B cell (primary cell): Measurements from ENCODE around the gene CAB39L. TPM values are rescaled to one million over a fixed set of nuclear protein-coding genes. Genes with fewer than 3 reads are reported as not detected.
A peak's percentile ranks its signal among the peaks of the same experiment; 100 is the strongest.

Experiments used
- ATAC-seq: fragments of 200-7000 bp; cut with Tn5 transposase; one replicate; pipeline ENCODE4 v1.10.0; 2021; ENCODE audit warnings: low read depth, mild to moderate bottlenecking, moderate number of reproducible peaks, moderate library complexity
- CTCF ChIA-PET: fragments of 350-600 bp; sonication (Branson Sonifier 250); formaldehyde crosslinking; loops from one replicate; lab custom pipeline; 2021; ENCODE audit warnings: antibody characterized with exemption, inconsistent platforms; lab: Charles Lee
- POLR2A ChIA-PET: fragments of 350-600 bp; sonication (Branson Sonifier 250); formaldehyde crosslinking; loops from one replicate; lab custom pipeline; 2021; ENCODE audit warnings: antibody characterized with exemption; lab: Charles Lee
- DNase-seq: peaks from one replicate; pipeline ENCODE4 v3.0.0; 2013
- H2AFZ ChIP-seq: 2 replicates; pipeline ENCODE4 v1.6.1; 2012; ENCODE audit warnings: mild to moderate bottlenecking, low read depth, low read length; ENCODE audit not compliant: insufficient read depth, poor library complexity, severe bottlenecking
- H3K27ac ChIP-seq, 2 donors: 1 replicate in 1 of 2; 2 replicates in 1 of 2; pipeline ENCODE4 v1.5.1; 2012 to 2013; ENCODE audit warnings: low read length in 2 of 2, mild to moderate bottlenecking in 2 of 2, moderate library complexity in 1 of 2
- H3K27me3 ChIP-seq, 4 experiments: fragments of 200-600 bp in 1 of 4; sonication (generic) in 1 of 4; replicated peaks in 1 of 4; 1 replicate in 2 of 4; 2 replicates in 2 of 4; pipeline versions ENCODE4 v1.6.1 to v1.7.0; 2013 to 2016; ENCODE audit warnings: low read length in 3 of 4, mild to moderate bottlenecking in 2 of 4, mixed read lengths in 1 of 4, moderate library complexity in 1 of 4; ENCODE audit not compliant: insufficient read depth in 4 of 4, control insufficient read depth in 3 of 4; ENCODE audit errors: control extremely low read depth in 1 of 4
- H3K36me3 ChIP-seq, 2 experiments: replicated peaks in 1 of 2; 1 replicate in 1 of 2; 2 replicates in 1 of 2; pipeline versions ENCODE4 v1.6.1 to v1.7.1; 2013; ENCODE audit warnings: low read length in 1 of 2; ENCODE audit not compliant: insufficient read depth in 2 of 2, control insufficient read depth in 1 of 2; ENCODE audit errors: control extremely low read depth in 1 of 2, extremely low read depth in 1 of 2
- H3K4me1 ChIP-seq, 2 donors: fragments of 200-600 bp in 1 of 2; sonication (generic) in 1 of 2; 1 replicate in 1 of 2; 2 replicates in 1 of 2; pipeline versions ENCODE4 v1.5.1 to v1.6.1; 2013 to 2017; ENCODE audit warnings: low read length in 2 of 2; ENCODE audit not compliant: control insufficient read depth in 2 of 2, insufficient read depth in 2 of 2
- H3K4me2 ChIP-seq: replicated peaks from 2 replicates; pipeline ENCODE3; 2012; ENCODE audit warnings: mild to moderate bottlenecking, low read depth, low read length; ENCODE audit not compliant: poor library complexity, severe bottlenecking
- H3K4me3 ChIP-seq, 5 experiments: fragments of 200-600 bp in 1 of 5; sonication (generic) in 1 of 5; 1 replicate in 3 of 5; 2 replicates in 2 of 5; pipeline versions ENCODE4 v1.5.1 to v1.7.0; 2011 to 2016; ENCODE audit warnings: low read length in 4 of 5, mild to moderate bottlenecking in 4 of 5, low read depth in 2 of 5, control low read depth in 1 of 5, moderate library complexity in 1 of 5; ENCODE audit not compliant: insufficient read depth in 1 of 5; ENCODE audit errors: control extremely low read depth in 1 of 5, extremely low read depth in 1 of 5
- H3K79me2 ChIP-seq: fragments of 200-600 bp; sonication (generic); one replicate; pipeline ENCODE4 v1.6.0; 2016; ENCODE audit warnings: low read length; ENCODE audit not compliant: control insufficient read depth, insufficient read depth
- H3K9ac ChIP-seq: fragments of 200-600 bp; sonication (generic); 2 replicates; pipeline ENCODE4 v1.6.1; 2017; ENCODE audit warnings: mild to moderate bottlenecking, low read length, moderate library complexity
- H3K9me3 ChIP-seq, 3 donors: one replicate each; pipeline versions ENCODE4 v1.6.1 to v1.7.1; 2013; ENCODE audit warnings: low read length in 2 of 3; ENCODE audit not compliant: control insufficient read depth in 2 of 3, insufficient read depth in 1 of 3; ENCODE audit errors: control extremely low read depth in 1 of 3
- H4K20me1 ChIP-seq: 2 replicates; pipeline ENCODE4 v1.6.0; 2012; ENCODE audit warnings: mild to moderate bottlenecking, low read length; ENCODE audit not compliant: insufficient read depth, control insufficient read depth, poor library complexity, severe bottlenecking
- H3K27ac Mint-ChIP-seq: one replicate; pipeline ENCODE4 v1.8.0; 2021; ENCODE audit warnings: mixed read lengths
- H3K27me3 Mint-ChIP-seq: one replicate; pipeline ENCODE4 v1.8.0; 2021; ENCODE audit warnings: mixed read lengths
- H3K4me1 Mint-ChIP-seq: one replicate; pipeline ENCODE4 v1.8.0; 2021; ENCODE audit warnings: mixed read lengths
- H3K4me3 Mint-ChIP-seq: one replicate; pipeline ENCODE4 v1.8.0; 2021; ENCODE audit warnings: mixed read lengths
- H3K9me3 Mint-ChIP-seq: one replicate; pipeline ENCODE4 v1.8.0; 2022; ENCODE audit warnings: mixed read lengths; ENCODE audit not compliant: insufficient read depth
- EZH2 ChIP-seq: IDR thresholded peaks from 2 replicates; pipeline ENCODE4 v1.6.1; 2012; ENCODE audit warnings: borderline replicate concordance, low read depth, mild to moderate bottlenecking, moderate library complexity, low read length; ENCODE audit not compliant: insufficient read depth, poor library complexity, severe bottlenecking
- WGBS: methylation state at CpG from one replicate; pipeline ENCODE4 v1.1.5; 2013; ENCODE audit warnings: missing lambda C conversion rate; ENCODE audit not compliant: insufficient coverage; 5-methylcytosine and 5-hydroxymethylcytosine counted together
- intact Hi-C: fragments of 100-400 bp; cut with micrococcal nuclease; formaldehyde crosslinking; loops from one replicate; pipeline ENCODE4 v1.10.0; 2022
- polyA plus RNA-seq: library from polyadenylated mRNA; depleted of rRNA; stranded (reverse); fragments of >200 nt; gene quantifications from 2 replicates; pipeline ENCODE4 v1.2.3, GENCODE V29; 2012
- total RNA-seq, 2 donors: library from RNA; stranded (reverse); fragments of 120-200 nt in 1 of 2; gene quantifications; 1 replicate in 1 of 2; 2 replicates in 1 of 2; pipeline versions ENCODE4 v1.2.3 to v1.2.4, GENCODE V29; 2013 to 2022
- TF ChIP-seq, protein P1 (sequence below): fragments of 200-600 bp; IDR thresholded peaks from one replicate; pipeline ENCODE4 v1.8.0; 2022; ENCODE audit warnings: antibody characterized with exemption, mild to moderate bottlenecking

CAB39L gene
- total and polyA plus RNA-seq, 2 donors (not counting 1 experiment from before 2014, with no cell fraction given) = 1.5 to 9.6 TPM

DNA sequence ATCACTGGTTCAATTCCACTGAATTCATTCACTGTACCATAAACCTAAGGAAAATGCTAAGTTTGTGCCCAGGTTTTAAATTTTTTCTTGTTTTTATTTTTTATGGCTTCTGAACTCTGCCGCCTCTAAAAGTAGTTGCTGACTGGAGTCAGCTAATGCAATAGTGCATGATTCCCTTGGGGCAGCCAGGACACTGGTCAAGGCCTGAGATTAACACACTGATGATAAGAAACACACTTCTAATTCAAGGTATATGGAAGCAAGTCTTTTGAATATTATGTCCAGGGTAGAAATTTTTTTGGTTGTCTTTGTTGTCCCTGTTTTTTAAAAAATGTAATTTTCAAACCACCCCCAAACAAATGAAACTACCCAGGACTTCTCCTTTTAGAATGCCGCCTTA lies 123.9 kb downstream of the CAB39L start:
- WGBS = no CpG with 5 or more reads among the region's 2 CpGs
- no peaks in the 10 kb centered on the region for H4K20me1 ChIP-seq
- no peaks in the 10 kb centered on the region for H3K9me3 ChIP-seq
- H3K27me3 ChIP-seq = no peaks in the 10 kb centered on the region
- Mint-ChIP-seq H3K4me3 (peak overlapping the region; percentile 11), H3K4me1 (peaks cover 18% of the 10 kb centered on the region), H3K27me3 (no peaks in the 10 kb centered on the region), H3K9me3 (no peaks in the 10 kb centered on the region), H3K27ac (no peak overlapping the region)
- no peaks in the 10 kb centered on the region for H3K36me3 ChIP-seq
- H2AFZ ChIP-seq = no peak overlapping the region
- no peak overlapping the region for H3K9ac ChIP-seq
- H3K4me3 ChIP-seq = no peak overlapping the region
- DNase-seq = no peak
- intact Hi-C loops = loop anchor here (10.0 kb wide), 1 partner anchor 85 kb away; no protein-coding TSS in a partner anchor
- ChIA-PET POLR2A (no interaction called here), CTCF (no interaction called here)
- H3K4me2 ChIP-seq = peak overlapping the region; percentile 4
- H3K27ac ChIP-seq = peak overlapping the region in 1 of 2 donors; percentile 4
- H3K79me2 ChIP-seq = no peaks in the 10 kb centered on the region
- TF ChIP-seq, protein P1, sequence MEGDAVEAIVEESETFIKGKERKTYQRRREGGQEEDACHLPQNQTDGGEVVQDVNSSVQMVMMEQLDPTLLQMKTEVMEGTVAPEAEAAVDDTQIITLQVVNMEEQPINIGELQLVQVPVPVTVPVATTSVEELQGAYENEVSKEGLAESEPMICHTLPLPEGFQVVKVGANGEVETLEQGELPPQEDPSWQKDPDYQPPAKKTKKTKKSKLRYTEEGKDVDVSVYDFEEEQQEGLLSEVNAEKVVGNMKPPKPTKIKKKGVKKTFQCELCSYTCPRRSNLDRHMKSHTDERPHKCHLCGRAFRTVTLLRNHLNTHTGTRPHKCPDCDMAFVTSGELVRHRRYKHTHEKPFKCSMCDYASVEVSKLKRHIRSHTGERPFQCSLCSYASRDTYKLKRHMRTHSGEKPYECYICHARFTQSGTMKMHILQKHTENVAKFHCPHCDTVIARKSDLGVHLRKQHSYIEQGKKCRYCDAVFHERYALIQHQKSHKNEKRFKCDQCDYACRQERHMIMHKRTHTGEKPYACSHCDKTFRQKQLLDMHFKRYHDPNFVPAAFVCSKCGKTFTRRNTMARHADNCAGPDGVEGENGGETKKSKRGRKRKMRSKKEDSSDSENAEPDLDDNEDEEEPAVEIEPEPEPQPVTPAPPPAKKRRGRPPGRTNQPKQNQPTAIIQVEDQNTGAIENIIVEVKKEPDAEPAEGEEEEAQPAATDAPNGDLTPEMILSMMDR = no peak
- no peak for TF ChIP-seq EZH2
- no peak for ATAC-seq
- H3K4me1 ChIP-seq = peaks cover 8 to 13% of the 10 kb centered on the region in 2 donors

DNA sequence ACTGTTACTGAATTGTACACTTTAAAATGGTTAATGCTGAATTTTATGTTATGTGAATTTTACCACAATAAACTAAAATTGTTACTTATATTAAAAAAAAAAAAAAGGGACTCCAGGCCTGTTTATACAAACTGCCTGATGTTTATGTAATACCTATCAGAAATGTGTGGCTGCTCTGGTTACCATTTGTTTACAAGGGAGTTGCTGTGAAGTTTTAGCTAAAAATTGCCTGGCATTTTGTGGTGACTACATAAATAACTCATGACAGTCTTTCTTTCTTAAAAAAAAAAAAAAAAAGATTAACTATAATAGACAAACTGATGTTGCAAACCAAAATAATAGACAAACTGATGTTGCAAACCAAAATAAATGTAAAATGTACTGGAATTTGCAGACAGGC lies 124.3 kb downstream of the CAB39L start:
- ATAC-seq (no peak), DNase-seq (no peak)
- H3K9ac ChIP-seq = no peak overlapping the region
- no peaks in the 10 kb centered on the region for H3K79me2 ChIP-seq
- Mint-ChIP-seq H3K4me3 (no peak overlapping the region), H3K9me3 (no peaks in the 10 kb centered on the region), H3K27ac (no peak overlapping the region), H3K4me1 (peaks cover 18% of the 10 kb centered on the region), H3K27me3 (no peaks in the 10 kb centered on the region)
- H3K4me2 ChIP-seq = no peak overlapping the region
- no peaks in the 10 kb centered on the region for H4K20me1 ChIP-seq
- intact Hi-C loops = loop anchor here (10.0 kb wide), 1 partner anchor 85 kb away; no protein-coding TSS in a partner anchor
- no peaks in the 10 kb centered on the region for H3K9me3 ChIP-seq
- peaks cover 8 to 13% of the 10 kb centered on the region in 2 donors for H3K4me1 ChIP-seq
- POLR2A ChIA-PET = no interaction called here
- H3K27ac ChIP-seq = no peak overlapping the region
- no peaks in the 10 kb centered on the region for H3K36me3 ChIP-seq
- CTCF ChIA-PET = no interaction called here
- no peak overlapping the region for H3K4me3 ChIP-seq
- TF ChIP-seq EZH2 = no peak
- TF ChIP-seq, protein P1 = no peak
- H3K27me3 ChIP-seq = no peaks in the 10 kb centered on the region
- H2AFZ ChIP-seq = no peak overlapping the region
